GM18499 (cell line): ENCODE data around the gene SPACA4.
"Not testable (repeated sequence)": the region's sequence is repeated elsewhere in the genome, so short reads cannot be mapped to it uniquely, and the experiment has no call there.

ENCODE experiments used
- ATAC-seq: cut with Tn5 transposase; IDR thresholded peaks from one replicate; pipeline ENCODE4 v1.9.1; 2021; ENCODE audit warnings: moderate number of reproducible peaks; ENCODE audit not compliant: insufficient read depth, unreplicated experiment

SPACA4 gene

GRCh38 chr19:48617146-48617937 lies 10.8 kb downstream of the SPACA4 start:
- ATAC-seq: no peak

- no peak for ATAC-seq
Measured at GRCh38 chr19:48618278-48618915, 11.9 kb downstream of the SPACA4 start.

GRCh38 chr19:48618916-48619691 lies 12.6 kb downstream of the SPACA4 start, which contains the start of the genes RPL18 and SPHK2:
Gene RPL18 (minus strand): TSS chr19:48619178. CDS start chr19:48619143, 35 bp downstream.
Gene SPHK2 (plus strand): TSS chr19:48619506. CDS start chr19:48620515, 1,009 bp downstream.
- peak; percentile 88 for ATAC-seq

- no peak for ATAC-seq
Measured at GRCh38 chr19:48619692-48620585, 13.4 kb downstream of the SPACA4 start.

- ATAC-seq: no peak
Measured at GRCh38 chr19:48623556-48624066, 17.1 kb downstream of the SPACA4 start.

GRCh38 chr19:48624067-48624594 lies 17.6 kb downstream of the SPACA4 start:
- ATAC-seq: no peak

- ATAC-seq: no peak
Measured at GRCh38 chr19:48624791-48625723, 18.5 kb downstream of the SPACA4 start.

GRCh38 chr19:48625891-48626327 lies 19.4 kb downstream of the SPACA4 start:
- no peak for ATAC-seq

- ATAC-seq: no peak
Measured at GRCh38 chr19:48627201-48627864, 20.8 kb downstream of the SPACA4 start.

- ATAC-seq: no peak
Measured at GRCh38 chr19:48627865-48628314, 21.3 kb downstream of the SPACA4 start.

- no peak for ATAC-seq
Measured at GRCh38 chr19:48628486-48629296, 22.1 kb downstream of the SPACA4 start.

GRCh38 chr19:48629297-48629598 lies 22.7 kb downstream of the SPACA4 start:
- ATAC-seq: no peak

- no peak for ATAC-seq
Measured at GRCh38 chr19:48629599-48630295, 23.2 kb downstream of the SPACA4 start.

GRCh38 chr19:48630296-48631063 lies 23.9 kb downstream of the SPACA4 start:
- ATAC-seq: no peak

GRCh38 chr19:48631225-48631624 lies 24.7 kb downstream of the SPACA4 start:
- no peak for ATAC-seq

- not testable (repeated sequence) for ATAC-seq
Measured at GRCh38 chr19:48632286-48632685, 25.7 kb downstream of the SPACA4 start.
